Stimulated activated CD8-positive, alpha-beta memory T cell treated with anti-CD3 and anti-CD28 coated beads, Interleukin-7, amount 100 ng/mL, for 4 hours (primary cell): ENCODE measurements around the gene HS6ST1.

Experiments used
- DNase-seq, 2 donors: peaks; one replicate each; pipeline ENCODE4 v3.0.0-alpha.2; 2020; ENCODE audit warnings: low read depth in 2 of 2

HS6ST1 gene

DNA sequence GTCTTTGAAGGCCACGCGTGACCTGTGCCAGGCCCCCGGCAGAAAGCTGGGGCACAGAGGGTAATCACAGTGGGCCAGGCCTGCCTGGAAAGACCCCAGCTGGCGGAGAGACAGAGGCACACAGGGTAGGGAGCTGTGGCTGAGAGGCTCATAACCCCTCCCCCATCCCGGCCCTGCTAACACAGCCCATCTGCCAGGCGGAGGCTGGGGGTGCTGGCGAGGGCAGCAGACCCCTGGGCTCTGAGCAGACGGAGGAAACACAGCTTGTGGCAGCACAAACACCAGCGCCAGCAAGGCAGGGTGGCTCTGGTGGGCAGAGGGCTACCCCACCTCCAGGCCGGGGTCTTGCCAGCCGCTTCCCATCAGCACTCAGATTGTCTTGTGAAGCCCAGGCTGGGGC, 19.0 kb downstream of the HS6ST1 start:
- no peak for DNase-seq

DNA sequence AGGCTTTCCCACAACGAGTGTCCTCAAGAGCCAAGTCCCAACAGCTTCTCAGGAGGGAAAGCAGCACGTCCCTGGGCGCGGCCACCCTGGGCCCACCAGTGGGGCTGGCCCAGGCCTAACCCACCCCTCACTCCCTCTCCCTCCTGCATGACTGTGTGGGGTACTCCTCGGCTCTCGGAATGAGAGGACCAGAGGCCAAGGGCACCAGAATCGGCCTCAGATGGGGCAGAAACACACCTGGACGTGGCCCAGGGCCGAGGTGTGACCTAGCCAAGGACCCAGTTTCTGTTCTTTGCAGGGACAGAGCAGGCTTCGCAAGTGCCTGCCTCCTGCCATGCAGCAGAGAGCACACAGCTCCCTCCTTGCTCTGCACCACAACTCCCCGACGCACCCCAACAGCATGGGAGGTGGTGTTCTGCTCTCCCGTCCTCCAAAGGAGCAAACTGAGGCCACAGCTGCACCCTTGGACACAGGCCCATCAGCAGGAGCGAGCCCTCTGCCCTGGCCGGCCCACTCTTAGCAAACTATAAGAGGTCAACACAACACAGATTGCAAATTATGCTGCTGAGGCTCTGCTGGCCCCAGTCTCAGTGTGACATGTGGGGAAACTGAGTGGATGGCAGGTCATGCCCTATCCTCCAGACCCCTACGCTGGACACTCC, 19.7 kb downstream of the HS6ST1 start:
- no peak for DNase-seq

DNA sequence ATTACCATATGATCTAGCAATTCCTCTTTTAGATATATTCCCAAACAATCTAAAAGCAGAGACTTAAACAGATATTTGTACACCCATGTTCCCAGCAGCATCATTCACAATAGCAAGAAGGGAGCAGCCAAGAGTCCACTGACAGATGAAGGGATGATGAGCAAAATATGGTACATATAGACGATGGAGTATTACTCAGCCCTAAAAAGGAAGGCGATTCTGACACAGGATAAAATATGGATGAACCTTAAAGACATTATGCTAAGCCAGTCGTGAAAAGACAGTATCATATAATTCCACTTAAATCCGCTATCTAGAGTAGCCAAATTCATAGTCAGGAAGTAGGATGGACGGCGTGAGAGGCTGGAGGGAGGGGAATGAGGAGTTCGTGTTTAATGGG, 20.4 kb downstream of the HS6ST1 start:
- no peak for DNase-seq

DNA sequence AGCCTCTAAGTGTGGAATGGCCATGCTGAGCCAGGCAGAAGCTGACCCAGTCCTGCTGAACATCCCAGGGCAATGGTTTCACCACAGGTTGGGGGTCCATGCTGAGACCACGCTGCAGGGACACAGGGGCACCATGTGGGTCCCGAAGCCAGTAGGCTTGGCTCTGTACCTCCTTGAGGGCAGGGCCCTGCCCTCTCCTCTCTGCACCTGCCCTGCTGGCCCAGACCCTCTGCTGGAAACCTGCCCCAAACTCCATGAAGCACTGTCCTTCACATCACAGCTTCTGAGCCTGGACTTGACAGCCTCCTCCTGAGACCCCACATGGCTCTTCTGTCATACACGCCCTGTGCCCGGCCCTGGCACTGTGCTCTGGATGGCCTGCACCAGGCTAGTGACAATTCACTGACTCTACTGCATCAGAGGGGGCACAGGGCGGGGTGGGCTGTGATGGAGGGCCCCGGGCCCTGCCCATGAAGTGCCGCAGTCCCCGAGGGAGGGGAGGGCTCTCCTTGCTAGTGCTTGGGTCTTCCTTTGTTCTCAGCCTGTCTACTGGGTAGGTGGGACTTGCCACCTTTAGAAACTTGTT, 24.7 kb downstream of the HS6ST1 start:
- DNase-seq = no peak

DNA sequence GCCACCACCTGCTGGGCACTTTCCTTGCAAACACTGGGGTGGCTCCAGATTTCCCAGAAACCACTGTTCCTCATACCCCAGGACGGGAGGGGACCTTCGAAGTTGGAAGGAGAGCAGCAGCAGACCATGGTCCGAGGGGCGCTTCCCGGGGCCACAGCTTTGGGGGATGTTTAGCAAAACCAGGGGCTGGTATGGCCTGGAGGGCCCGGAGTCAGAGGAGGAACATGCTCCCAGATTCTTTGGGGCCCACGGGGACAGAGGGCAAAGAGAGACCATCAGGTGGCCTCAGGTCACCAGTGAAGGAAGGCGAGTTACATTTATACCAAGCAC, 25.3 kb downstream of the HS6ST1 start:
- DNase-seq = no peak

DNA sequence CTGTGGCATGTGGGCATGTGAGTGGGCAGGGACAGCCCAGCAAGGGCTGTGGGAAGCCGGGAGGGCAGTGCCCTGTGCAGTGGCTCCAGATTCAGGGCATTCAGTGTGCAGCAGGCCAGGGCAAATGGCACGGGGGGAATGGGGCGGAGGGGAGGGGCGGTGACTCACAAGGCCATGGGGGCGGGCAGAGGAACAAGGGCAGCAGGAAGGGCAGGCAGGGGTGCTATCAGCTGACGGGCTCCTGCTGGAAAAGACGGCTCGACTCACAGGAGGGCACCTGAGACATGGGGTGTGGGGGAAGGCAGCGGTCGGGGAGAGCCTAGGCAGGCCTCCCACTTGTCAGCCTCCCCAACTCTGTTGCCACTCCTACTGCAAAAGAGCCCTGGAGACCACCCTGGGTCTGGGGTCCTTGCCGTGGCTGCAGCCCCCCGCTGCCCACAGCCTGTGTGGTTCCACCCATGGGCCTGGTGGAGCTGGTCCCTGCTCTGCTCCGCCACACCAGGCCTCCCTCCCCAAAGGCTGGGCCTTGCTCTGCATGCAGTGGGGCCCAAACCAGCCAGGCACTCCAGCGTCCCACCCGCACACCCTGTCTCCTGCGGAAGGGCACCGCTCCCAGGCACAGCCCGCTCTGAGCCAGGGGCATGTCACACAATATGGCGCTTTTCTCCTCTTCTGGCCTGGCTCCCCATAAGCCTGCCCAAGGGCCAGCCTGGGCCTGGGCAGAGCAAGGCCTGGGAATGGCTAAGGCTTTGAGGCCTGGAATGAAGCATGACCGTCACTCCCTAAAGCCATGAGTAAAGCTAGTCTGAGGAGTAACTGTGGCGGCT, 25.9 kb downstream of the HS6ST1 start:
- DNase-seq = no peak

DNA sequence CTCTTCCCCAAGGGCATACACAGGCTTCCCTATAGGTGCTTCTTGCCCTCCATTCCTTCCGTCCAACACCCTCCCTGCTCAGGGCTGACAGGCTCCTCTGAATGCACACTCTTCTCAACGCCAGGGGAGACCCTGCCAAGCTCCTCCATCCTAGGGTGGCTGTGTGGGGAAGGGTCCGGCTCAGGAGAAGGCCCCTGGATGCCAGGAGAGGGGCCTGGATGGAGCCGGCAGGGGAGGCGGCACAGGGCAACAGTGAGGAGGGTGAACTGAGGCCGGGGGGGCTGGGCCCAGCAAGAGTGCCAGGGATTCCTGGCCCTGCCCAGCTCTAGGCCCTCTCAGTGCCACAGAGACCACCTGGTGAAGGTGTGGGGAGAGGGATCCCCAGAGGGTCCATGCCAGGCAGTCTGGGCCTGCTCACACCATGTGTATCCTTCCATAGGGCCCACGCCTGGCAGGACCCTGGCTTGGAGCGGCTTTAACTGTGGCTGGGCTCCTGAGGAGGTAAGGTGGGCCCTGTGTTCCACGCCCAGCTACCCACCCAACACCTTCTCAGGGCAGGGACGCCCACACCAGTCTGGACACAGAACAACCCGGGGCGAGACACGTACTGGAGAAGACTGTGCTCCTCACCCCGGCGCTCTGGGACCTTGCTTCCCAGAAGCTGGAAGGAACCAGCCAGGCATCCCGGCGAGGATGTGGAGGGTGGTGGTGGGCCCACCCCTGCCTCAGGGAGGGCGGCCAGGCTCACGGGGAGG, 26.6 kb downstream of the HS6ST1 start:
- no peak for DNase-seq

DNA sequence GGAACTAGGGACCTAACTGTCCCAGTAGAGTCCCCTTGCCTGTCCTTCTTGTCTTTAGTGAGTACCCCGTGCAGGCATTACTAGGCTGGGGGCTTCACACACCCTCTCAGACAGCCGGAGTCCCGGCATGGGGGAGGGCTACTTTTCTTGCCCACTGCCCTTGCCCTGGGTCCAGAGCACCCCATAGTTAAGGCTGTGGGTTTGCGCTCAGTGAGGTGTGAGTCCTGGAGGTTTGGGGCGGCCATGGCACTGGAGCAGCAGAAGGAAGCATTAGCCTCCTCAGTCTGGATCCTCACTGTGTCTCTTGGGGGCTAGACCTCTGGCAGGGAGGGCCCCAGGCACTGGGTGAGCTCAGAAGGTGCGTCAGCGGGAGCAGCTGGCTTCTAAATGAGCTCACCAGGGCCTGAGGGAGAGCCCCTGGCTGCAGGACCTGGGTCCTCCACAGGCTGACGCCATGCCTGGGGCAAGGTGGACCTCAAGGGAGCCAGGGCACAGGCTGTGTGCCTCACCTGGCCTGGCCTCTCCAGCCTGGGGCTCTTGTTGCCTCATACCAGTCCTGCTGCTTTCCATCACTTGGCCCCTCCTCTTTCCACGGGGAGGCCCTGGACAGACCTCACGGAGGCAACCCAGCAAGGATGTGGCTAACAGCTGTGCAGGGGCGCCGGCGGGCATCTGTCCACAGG, 27.4 kb downstream of the HS6ST1 start:
- DNase-seq = no peak

DNA sequence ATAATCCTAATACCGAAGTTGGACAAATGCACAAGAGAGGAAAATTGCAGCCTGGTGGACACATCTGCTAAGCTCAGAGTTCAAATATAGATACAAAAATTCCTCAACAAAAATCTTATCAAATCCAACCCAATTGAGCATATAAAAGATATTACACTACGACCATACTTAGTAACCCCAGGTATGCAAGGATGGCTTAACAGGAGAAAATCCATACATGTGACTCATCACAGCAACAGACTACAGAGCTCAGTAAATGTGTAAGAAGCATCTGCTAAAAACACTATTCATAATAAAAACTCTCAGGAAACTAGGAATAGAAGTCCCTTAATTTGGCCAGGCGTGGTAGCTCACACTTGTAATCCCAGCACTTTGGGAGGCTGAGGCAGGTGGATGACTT, 28.3 kb downstream of the HS6ST1 start:
- DNase-seq = no peak

DNA sequence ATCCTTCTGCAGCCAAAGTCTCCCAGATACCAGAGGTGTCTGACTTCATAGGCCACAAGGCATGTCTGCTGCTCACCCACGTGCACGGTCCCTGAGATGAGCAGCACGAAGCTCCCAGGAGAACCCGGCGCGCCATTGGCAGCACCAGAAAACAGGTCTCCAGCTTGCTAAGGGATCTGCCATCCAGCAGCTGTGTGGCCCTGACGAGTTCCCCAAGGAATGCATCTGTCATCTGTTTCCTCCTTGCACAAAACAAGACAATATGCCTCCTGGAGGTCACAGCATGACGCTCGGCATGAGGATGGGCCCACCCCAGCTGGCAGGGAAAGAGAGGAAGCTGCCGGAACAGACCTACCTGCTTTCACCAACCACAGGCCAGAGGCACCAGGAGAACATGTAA, 29.2 kb downstream of the HS6ST1 start:
- DNase-seq = no peak

DNA sequence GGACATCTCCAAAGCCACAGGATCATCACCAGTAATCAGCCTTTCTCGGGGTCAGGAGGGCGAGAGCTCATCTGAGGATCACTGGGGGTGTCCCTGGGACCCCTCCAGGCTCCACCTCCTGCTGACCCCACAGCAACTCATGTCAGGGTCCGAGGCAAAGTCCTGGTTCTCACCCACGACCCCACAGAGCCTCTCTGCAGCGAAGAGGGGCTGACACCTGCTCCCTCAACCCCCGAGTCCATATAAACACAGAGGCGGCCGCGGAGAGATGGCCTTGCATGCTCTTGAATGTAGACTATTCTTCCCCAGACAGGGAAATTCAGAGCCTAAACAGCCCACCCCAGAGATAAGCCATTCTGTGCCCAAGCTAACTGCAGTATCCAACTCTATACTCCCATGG, 29.9 kb downstream of the HS6ST1 start:
- no peak for DNase-seq

DNA sequence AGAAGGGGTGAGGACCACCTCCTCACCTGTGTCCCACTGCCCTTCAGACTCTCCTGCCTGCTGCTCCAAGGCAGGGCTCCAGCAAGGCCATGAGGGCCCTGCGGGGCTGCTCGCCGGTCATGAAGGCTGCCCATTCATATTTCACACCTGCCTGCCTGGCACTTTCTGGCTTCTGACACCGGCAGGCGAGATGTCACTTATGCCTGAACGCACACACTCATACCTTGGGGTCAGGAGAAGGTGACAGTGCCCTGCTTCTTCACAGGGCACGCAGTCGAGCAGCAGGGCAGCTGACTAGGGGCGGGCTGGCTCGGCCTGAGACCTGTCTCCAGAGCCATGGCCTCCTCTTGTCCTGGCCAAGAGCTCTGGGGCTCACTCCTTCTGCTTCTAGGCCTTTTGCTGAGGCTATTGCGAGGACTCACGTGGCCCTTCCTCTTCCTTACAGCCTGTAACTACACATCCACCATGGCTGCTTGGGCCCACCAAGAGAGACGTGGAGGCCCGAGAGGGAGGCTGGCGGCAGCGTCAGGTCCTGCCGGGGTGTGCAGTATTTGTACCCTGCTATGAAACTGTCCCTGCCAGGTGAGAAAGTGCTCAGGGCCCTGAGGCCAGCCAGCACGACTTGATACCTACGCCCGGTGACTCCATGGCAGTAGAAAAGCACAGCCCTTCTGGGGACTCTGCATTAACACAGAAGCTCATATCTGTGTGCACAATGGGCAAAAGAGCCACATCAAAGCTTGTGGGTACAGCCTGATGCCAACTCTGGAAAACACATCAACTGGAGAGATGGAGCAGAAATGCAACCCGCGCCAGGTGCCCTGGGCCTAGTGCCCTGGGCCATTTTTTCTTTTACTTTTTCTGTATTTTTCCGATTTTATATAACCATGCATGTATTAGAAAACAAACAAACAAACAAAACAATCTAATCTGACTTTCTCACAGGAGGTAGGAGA, 30.6 kb downstream of the HS6ST1 start:
- DNase-seq = no peak

DNA sequence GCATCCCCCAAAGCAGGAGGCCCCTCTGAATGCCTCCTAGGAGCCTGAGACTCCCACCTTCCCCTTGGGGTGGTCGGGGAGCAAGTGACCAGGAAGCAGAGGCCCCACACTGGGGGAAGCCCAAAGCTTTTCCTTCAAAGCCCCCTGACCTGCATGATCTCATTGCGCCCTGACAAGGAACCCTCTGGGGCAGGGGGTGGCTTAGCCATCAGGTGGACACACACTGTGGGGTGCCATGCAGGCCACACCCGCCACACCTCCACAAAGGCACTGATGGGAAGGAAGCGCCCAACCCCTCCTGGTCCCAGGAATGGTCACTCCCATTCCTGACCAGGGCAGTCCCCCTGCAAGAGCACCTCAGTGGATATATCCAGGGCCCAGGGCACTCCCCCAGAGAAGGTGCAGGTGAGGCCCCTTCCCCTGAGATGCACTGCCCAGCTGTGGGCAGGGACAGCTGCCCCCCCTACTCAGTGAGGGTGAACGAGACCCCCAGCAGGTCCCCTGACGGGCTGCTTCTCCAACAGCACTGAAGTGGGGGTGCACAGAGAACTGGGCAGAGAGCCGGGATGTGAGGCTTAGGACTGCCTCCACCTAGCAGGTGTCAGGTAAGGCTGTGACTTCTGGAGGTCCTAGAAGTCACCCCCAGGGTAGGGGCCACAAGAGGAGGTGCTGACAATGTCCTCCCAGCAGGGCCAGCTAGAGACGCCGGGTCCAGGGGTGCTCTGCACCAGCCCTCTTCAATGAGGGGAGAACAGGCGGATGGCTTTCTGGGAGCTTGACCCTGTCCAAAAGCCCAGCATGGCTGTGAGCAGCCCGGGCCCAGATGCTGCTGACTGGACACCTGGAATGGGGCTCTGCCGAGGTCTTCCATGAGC, 31.5 kb downstream of the HS6ST1 start:
- DNase-seq = no peak

DNA sequence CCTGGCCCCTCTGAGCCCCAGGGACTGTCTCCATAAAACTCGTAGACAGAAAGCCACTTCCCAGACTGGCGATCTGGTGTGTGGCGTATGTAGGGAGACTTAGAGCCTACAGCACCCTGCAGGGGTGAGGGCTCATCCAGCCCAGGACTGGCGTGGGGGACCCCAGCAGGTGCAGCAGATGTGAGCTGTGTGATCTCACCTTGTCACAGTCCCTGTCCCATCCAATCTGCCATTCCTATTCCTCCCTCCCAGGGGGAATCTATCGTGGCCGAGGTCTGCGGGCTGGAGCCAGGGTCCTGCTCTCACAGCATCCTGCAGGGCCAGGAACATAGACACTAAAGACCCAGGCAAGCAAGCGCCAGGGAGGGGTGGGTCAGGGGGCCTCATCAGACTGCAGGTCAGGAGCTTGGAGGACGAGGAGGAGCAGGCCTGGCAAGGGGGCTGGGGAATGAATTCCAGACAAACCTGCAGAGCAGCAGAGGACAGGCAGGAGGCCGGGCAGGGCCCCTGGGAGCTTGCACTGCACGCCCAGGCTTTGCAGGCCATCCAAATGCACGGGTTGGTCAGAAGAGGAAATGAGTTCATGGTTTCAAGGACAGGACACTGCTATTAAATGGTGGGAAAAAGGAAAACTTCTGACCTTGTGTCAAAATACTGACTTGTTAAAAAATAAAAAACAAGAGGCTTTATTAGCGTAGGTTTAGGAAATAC, 32.5 kb downstream of the HS6ST1 start:
- no peak for DNase-seq

DNA sequence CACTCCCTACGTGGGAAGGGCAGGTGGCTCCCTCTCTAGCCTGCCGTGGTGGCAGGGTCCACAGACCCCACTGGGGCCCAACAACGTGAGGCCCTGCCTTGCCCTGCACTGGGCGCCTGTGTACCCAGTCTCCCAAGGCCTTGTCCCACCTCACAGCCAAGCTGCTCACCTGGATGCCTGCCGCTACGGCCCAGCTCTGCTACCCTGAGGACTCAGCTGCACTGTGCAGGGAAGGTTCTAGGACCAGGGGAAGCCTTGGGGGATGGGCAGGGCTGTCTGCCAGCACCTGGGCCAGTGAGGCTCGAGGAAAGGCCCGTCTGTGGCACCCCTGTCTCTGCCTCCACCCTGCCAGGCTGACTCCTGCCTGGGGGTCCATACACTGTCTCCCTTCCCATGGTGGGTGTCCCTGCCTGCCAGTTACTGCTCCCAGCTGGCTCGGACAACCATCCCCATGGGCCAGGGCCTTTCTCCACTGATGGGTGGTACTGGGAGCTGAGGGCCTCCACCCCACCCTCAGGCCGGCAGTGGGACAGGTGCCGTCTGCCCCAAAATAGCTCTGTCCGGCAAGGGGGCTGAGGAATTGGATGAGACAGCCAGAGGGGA, 33.2 kb downstream of the HS6ST1 start:
- DNase-seq = no peak

DNA sequence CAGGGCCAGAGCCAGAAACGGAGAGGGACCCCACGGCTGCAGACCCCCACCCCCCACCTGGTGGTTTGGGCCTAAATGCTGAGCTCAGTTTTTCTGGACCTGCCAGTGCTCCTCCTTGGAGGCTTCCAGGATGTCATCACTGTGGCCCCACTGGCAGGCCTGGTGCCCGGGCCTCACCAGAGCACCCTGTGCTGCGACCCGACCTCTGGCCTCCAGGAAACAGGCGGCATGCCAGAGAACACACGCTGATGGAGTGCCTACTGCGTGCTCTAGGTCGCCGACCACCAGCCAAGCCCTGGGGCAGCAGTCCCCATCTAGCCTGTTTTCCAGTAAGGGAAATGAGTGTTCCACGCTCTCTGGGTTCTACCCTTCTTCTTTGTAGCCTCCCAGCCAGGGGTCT, 33.8 kb downstream of the HS6ST1 start:
- DNase-seq = no peak

DNA sequence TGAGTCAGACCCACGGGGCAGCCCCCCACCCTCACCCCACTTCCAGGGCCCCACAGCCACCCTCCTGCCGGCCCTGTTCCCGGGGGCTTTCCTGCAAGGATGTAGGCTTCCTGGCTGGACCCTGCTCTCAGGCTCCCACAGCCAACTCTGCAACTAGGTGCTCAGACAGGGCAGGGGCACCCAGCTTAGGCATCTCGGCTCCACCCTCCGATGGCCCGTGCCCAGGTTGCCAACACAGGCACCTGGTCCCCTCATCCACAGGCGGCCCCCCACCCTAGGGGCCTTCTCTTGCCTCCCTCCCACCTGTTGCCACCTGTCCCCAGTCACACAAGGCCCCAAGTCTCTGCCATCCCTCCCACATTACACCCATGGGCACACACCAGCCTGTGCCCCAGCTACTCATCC, 34.6 kb downstream of the HS6ST1 start:
- no peak for DNase-seq

DNA sequence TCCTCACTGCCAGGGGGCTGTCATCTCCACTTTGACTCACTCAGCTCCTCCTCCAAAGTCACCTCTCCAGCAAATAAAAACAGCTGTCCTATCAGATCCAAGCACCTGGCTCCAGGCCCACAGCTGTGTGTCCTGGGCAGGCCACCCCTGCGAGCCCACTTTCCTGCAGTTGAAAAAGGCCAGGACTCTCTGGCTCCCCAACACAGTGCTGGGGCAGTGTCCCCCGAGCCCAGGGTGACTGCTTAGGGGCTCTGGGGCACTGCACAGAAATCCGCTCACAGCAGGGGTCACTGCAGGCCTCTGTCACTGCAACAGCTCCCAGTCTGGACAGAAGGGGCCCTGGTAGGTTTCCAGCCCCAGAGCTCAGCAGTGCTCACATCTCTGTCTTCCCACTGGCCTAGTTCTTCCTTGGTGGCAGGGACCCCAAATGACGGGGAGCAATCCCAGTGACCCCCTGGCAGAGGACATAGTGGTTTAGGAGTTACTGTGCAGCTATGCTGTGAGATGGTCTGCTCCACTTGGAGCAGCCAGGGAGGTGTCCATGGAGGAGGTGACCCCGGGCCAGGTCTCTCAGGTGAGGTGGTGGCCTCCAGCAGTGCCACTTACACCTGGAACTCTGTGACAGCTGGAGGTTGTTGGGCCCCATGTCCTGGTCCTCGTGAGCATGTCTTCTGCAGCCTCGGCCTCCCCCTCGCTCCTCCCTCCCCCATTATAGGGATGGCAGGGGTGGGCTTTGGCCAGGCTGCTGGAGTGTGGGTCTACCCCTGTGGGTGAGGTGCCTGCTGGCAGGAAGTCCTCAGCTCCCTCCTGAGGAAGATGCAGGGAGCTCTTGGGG, 35.5 kb downstream of the HS6ST1 start:
- DNase-seq = no peak
